Measurements from ENCODE around the gene TCAF1. TPM values are rescaled to one million over a fixed set of nuclear protein-coding genes. Genes with fewer than 3 reads are reported as not detected.

Gene TCAF1
- total and polyA plus RNA-seq, 2 of the 4 experiments (the other 2 are of a cell fraction): 39.3 to 91.8 TPM

DNA sequence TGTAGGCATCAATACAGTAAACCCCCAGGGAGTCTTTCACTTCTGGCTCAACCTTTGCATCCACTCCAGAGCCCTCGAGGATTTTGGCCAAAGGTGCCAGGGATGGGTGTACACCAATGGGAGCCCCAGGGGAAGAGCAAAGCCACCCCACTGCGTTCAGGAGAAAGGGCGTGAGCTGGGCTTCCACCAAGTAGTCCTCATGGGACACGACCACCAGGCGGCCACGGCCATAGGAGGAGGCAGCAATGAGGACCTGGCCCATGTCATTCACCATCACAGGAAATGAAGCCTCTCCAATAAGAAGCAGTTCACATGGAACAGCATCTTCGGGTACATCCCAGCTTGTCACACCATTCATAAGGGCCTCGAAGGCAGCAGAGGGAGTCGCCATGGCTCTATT, 25.8 kb downstream of the TCAF1 start:
- POLR2A ChIA-PET (ENCODE audit: unreplicated experiment): no interaction called here
- no peak overlapping the region for H3K4ac ChIP-seq (ENCODE audit: low read depth, low read length)
- peaks cover 17% of the 10 kb centered on the region for H3K36me3 ChIP-seq (ENCODE audit: control insufficient read depth, insufficient read depth, low read length)
- ATAC-seq (ENCODE audit: low read depth): no peak
- WGBS, 2 experiments (ENCODE audit: extremely low coverage in 2 of 2, insufficient read length in 1 of 2): no CpG with 5 or more reads among the region's 9 CpGs
- H3K9me3 ChIP-seq (ENCODE audit: control insufficient read depth, insufficient read depth, low read length): no peaks in the 10 kb centered on the region
- H2AK5ac ChIP-seq (ENCODE audit: low read depth, low read length): no peak overlapping the region
- H4K8ac ChIP-seq (ENCODE audit: low read depth in 2 of 2, low read length in 2 of 2): no peak overlapping the region
- H2BK15ac ChIP-seq (ENCODE audit: low read depth, low read length): no peak overlapping the region
- H4K91ac ChIP-seq (ENCODE audit: insufficient read depth, low read depth, low read length): no peak overlapping the region
- H3K4me2 ChIP-seq (ENCODE audit: low read depth, low read length): no peak overlapping the region
- H3K14ac ChIP-seq (replicated peaks; ENCODE audit: low read depth, low read length): no peak overlapping the region
- no peak overlapping the region for H2AK9ac ChIP-seq (replicated peaks; ENCODE audit: low read depth, low read length, poor library complexity)
- peaks cover 32 to 46% of the 10 kb centered on the region in 2 experiments for H3K79me1 ChIP-seq (ENCODE audit: low read depth in 1 of 2, low read length in 2 of 2)
- H4K5ac ChIP-seq (ENCODE audit: low read depth, low read length): no peak overlapping the region
- H3K56ac ChIP-seq (ENCODE audit: extremely low read depth, insufficient read depth, low read length): no peak overlapping the region
- H3K23ac ChIP-seq (ENCODE audit: low read depth, low read length): no peak overlapping the region
- H2AFZ ChIP-seq (replicated peaks; ENCODE audit: low read length, poor library complexity): no peak overlapping the region
- in situ Hi-C loops (cut with MboI; ENCODE audit: low sequenced_read_pairs): loop anchor here (25.0 kb wide), 1 partner anchor 1314 kb away; no protein-coding TSS in a partner anchor
- no peak overlapping the region for H2BK20ac ChIP-seq (ENCODE audit: low read depth, low read length)
- no peak for TF ChIP-seq POLR2A (IDR thresholded peaks at IDR 0.05; ENCODE audit: low read depth, low read length)
- TF ChIP-seq NFE2L2 (IDR thresholded peaks at IDR 0.05; ENCODE audit: low read depth, low read length): no peak
- TF ChIP-seq RFX5 (IDR thresholded peaks at IDR 0.05; ENCODE audit: low read depth, low read length): no peak
- no peak for TF ChIP-seq MAZ (IDR thresholded peaks at IDR 0.05; ENCODE audit: borderline replicate concordance, low read depth, low read length)
- no peak for TF ChIP-seq BHLHE40 (IDR thresholded peaks at IDR 0.05; ENCODE audit: low read depth, low read length)
- no peak for TF ChIP-seq RCOR1 (IDR thresholded peaks at IDR 0.05; ENCODE audit: insufficient replicate concordance, low read length)
- TF ChIP-seq, protein P1, sequence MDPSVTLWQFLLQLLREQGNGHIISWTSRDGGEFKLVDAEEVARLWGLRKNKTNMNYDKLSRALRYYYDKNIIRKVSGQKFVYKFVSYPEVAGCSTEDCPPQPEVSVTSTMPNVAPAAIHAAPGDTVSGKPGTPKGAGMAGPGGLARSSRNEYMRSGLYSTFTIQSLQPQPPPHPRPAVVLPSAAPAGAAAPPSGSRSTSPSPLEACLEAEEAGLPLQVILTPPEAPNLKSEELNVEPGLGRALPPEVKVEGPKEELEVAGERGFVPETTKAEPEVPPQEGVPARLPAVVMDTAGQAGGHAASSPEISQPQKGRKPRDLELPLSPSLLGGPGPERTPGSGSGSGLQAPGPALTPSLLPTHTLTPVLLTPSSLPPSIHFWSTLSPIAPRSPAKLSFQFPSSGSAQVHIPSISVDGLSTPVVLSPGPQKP (IDR thresholded peaks at IDR 0.05; ENCODE audit: borderline replicate concordance, low read depth, low read length): no peak
- TF ChIP-seq USF2 (IDR thresholded peaks at IDR 0.05; ENCODE audit: low read depth, low read length): no peak
- TF ChIP-seq CEBPB (IDR thresholded peaks at IDR 0.05; ENCODE audit: low read depth, low read length): no peak
- TF ChIP-seq MXI1 (IDR thresholded peaks at IDR 0.05; ENCODE audit: borderline replicate concordance, low read depth, low read length): no peak
- TF ChIP-seq CHD1 (IDR thresholded peaks at IDR 0.05; ENCODE audit: low read depth, low read length): no peak
- no peak for TF ChIP-seq SMC3 (IDR thresholded peaks at IDR 0.05; ENCODE audit: low read depth, low read length)
- no peak for TF ChIP-seq MAFK (IDR thresholded peaks at IDR 0.05; ENCODE audit: low read depth, low read length)
- TF ChIP-seq FOS (IDR thresholded peaks at IDR 0.05; ENCODE audit: low read depth, low read length): no peak
- no peaks in the 10 kb centered on the region for H3K4me1 ChIP-seq (ENCODE audit: control insufficient read depth, insufficient read depth, low read length)
- H3K9ac ChIP-seq (ENCODE audit: low read depth, low read length): no peak overlapping the region
- peaks cover 3% of the 10 kb centered on the region; the same call in 1 of the 2 replicates for H4K20me1 ChIP-seq (ENCODE audit: insufficient read depth, low read length)
- CTCF ChIA-PET: interaction anchor here (1.0 kb wide), 1 partner anchor 9 kb away, joined by 3 read pairs; no protein-coding TSS in a partner anchor
- H3K27me3 ChIP-seq (ENCODE audit: control insufficient read depth, insufficient read depth, low read length): no peaks in the 10 kb centered on the region
- intact Hi-C loops (cut with micrococcal nuclease): no loop called here
- no peak for DNase-seq
- no peak overlapping the region for H3K27ac ChIP-seq (ENCODE audit: insufficient read depth, low read length)
- TSS peak; percentile 93 for BruUV-seq (replicated peaks)
- no peak overlapping the region for H3K4me3 ChIP-seq (ENCODE audit: insufficient read depth, low read depth, low read length)
- no peak overlapping the region for H2BK5ac ChIP-seq (ENCODE audit: low read depth, low read length, poor library complexity, severe bottlenecking)
- peaks cover 8% of the 10 kb centered on the region for H3K9me1 ChIP-seq (ENCODE audit: insufficient read depth, low read length)
- dilution Hi-C loops (cut with HindIII; ENCODE audit: low sequenced_read_pairs, unreplicated experiment): no loop called here
- no peak overlapping the region for H2BK120ac ChIP-seq (ENCODE audit: low read depth, low read length)
- H3K18ac ChIP-seq (ENCODE audit: low read depth, low read length): no peak overlapping the region
